ENCODE results near the gene LAMC2. TPM values are rescaled to one million over a fixed set of nuclear protein-coding genes. Genes with fewer than 3 reads are reported as not detected.

LAMC2 gene
- total and polyA plus RNA-seq, 8 donors = 38.1 to 104 (median 46.6) TPM

- intact Hi-C loops (cut with DNase I) = no loop called here
- no peaks in the 10 kb centered on the region for H3K4me1 ChIP-seq
- ATAC-seq (no peak), DNase-seq (no peak)
- H3K9me3 ChIP-seq = no peaks in the 10 kb centered on the region
- H3K4me3 ChIP-seq = no peak overlapping the region
- no peak overlapping the region for H3K27ac ChIP-seq
- no peaks in the 10 kb centered on the region for H3K27me3 ChIP-seq
- TF ChIP-seq, protein P1, sequence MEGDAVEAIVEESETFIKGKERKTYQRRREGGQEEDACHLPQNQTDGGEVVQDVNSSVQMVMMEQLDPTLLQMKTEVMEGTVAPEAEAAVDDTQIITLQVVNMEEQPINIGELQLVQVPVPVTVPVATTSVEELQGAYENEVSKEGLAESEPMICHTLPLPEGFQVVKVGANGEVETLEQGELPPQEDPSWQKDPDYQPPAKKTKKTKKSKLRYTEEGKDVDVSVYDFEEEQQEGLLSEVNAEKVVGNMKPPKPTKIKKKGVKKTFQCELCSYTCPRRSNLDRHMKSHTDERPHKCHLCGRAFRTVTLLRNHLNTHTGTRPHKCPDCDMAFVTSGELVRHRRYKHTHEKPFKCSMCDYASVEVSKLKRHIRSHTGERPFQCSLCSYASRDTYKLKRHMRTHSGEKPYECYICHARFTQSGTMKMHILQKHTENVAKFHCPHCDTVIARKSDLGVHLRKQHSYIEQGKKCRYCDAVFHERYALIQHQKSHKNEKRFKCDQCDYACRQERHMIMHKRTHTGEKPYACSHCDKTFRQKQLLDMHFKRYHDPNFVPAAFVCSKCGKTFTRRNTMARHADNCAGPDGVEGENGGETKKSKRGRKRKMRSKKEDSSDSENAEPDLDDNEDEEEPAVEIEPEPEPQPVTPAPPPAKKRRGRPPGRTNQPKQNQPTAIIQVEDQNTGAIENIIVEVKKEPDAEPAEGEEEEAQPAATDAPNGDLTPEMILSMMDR (IDR thresholded peaks at IDR 0.05) = no peak
- no peaks in the 10 kb centered on the region for H3K36me3 ChIP-seq
Observed at GRCh38 chr1:183289051-183289496, 103.0 kb downstream of the LAMC2 start.

DNA sequence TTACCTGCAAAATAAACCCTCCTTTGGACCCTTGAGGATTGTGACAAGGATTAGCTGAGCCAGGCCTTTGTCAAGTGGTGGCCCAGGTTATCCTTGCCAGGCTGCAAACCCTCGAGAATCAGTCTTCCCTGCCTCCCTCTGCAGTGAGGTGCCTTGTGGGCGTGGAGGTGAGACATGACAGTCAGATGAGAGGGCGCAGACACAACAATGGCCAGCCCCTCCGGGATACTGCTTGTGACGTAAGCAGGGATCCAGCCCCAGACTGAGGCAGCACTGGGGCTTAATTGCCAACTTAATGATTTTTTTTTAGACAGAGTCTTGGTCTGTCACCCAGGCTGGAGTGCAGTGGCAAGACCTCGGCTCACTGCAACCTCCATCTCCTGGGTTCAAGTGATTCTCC, 104.6 kb downstream of the LAMC2 start:
- intact Hi-C loops (cut with DNase I) = no loop called here
- no peak overlapping the region for H3K27ac ChIP-seq
- H3K36me3 ChIP-seq = no peaks in the 10 kb centered on the region
- ATAC-seq = no peak
- H3K4me3 ChIP-seq = no peak overlapping the region
- H3K27me3 ChIP-seq = no peaks in the 10 kb centered on the region
- no peak for DNase-seq
- TF ChIP-seq, protein P1 (IDR thresholded peaks at IDR 0.05) = no peak
- no peaks in the 10 kb centered on the region for H3K9me3 ChIP-seq
- no peaks in the 10 kb centered on the region for H3K4me1 ChIP-seq

DNA sequence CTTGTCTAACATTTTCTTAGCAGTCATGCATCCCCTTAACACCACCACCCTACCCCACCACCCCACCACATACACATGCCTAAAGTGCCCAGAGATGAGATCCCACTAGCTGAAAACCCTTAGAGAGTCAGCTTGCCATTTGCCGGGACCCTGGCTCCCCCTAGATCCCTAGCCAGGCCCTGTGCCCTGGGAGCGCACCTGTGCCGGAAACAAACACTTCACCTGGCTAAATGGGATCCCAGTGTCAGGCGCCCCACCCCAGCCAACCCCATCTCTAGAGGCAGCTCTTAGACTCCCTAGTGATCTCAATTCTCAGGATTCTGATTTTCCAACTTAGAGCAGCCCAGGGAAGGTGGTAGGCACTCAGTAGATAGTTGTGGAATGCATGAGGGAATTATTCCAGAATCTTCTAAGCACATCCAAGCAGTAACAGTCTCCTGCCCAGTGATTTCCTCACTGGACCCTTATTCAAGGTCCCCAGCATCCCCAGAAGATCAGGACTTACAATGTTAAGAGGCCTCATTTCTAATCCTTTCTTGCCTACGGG, 105.2 kb downstream of the LAMC2 start:
- no peak overlapping the region for H3K27ac ChIP-seq
- TF ChIP-seq, protein P1 (IDR thresholded peaks at IDR 0.05) = no peak
- no peaks in the 10 kb centered on the region for H3K9me3 ChIP-seq
- intact Hi-C loops (cut with DNase I) = no loop called here
- H3K4me1 ChIP-seq = no peaks in the 10 kb centered on the region
- DNase-seq (no peak), ATAC-seq (no peak)
- H3K27me3 ChIP-seq = no peaks in the 10 kb centered on the region
- H3K4me3 ChIP-seq = no peak overlapping the region
- no peaks in the 10 kb centered on the region for H3K36me3 ChIP-seq

- Histone ChIP-seq H3K27me3 (no peaks in the 10 kb centered on the region), H3K36me3 (no peaks in the 10 kb centered on the region), H3K4me1 (no peaks in the 10 kb centered on the region), H3K27ac (no peak overlapping the region), H3K9me3 (no peaks in the 10 kb centered on the region), H3K4me3 (no peak overlapping the region)
- TF ChIP-seq, protein P1 (IDR thresholded peaks at IDR 0.05) = no peak
- ATAC-seq (no peak), DNase-seq (no peak)
- intact Hi-C loops (cut with DNase I) = no loop called here
Observed at GRCh38 chr1:183291802-183292514, 105.9 kb downstream of the LAMC2 start.

DNA sequence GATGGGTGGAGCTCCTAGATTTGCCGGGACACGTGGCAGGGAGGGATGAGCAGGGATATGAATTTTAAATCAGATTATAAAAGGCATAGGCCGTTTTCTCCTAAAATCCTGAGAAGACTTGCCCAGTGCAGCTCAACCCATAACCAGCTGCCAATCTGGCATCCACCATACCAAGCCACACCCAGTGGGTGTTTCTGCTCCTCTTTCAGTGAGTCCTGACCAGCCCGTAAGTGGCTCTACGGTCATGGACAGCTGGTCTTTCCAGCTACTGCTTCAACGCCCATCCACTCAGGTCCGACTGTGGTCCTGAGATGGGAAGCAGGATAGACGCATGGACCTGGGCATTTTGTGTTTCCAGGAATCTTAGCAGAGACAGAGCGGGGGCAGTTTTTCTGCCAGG, 107.2 kb downstream of the LAMC2 start:
- H3K4me3 ChIP-seq = no peak overlapping the region
- TF ChIP-seq, protein P1 (IDR thresholded peaks at IDR 0.05) = no peak
- no peaks in the 10 kb centered on the region for H3K9me3 ChIP-seq
- intact Hi-C loops (cut with DNase I) = no loop called here
- H3K36me3 ChIP-seq = no peaks in the 10 kb centered on the region
- H3K4me1 ChIP-seq = no peaks in the 10 kb centered on the region
- no peaks in the 10 kb centered on the region for H3K27me3 ChIP-seq
- DNase-seq (no peak), ATAC-seq (no peak)
- H3K27ac ChIP-seq = no peak overlapping the region

Measured in left lung (tissue), 10 donors.